ENCODE results near the gene ABL1.

DNA sequence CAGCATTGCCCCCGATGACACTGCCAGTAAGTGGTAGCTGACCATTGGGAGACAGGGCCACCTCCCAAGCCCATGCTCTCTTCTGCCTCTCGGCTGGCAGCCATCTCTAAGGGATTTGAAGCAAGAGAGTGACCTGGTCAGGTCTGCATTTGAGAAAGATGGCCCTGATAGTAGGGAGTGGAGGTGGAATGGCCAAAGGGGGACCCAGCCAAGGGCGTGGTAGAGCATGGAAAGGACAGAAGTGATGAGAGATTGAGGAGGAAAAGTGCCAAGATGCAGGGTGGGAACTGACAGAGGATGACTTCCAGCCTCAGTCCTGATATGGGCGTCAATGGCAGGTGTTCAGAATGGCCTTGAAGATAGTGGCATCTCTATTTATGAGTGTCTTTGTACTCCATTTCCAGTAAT, 9.0 kb downstream of the ABL1 start:
- TF ChIP-seq CTCF (IDR thresholded peaks at IDR 0.05): no peak
- peak; percentile 24 to 54 for TF ChIP-seq POLR2AphosphoS5 (IDR thresholded peaks at IDR 0.05)
- no peak for TF ChIP-seq POLR2A (IDR thresholded peaks at IDR 0.05; ENCODE audit: low read depth)
